Measurements from ENCODE around the gene PCGF5.

DNA sequence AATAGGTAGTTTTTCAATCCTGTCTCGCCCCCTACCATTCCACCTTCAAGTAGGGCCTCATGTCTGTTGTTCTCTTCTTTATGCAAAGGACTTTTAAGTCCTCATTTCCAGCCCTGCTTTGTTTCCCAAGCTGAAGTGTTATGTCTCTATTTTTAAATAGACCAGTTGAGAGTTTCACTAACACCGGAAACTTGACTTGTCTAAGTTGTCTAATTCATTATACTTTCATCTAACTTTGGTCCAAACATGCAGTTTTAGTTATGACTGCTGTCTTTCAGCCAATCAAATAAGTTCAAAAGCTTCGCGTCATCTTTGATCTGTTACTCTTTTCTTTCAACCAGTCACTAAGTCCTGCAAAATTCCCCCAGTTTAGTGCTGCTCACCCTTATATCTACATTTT, 32.8 kb downstream of the PCGF5 start:
- TF ChIP-seq, protein P1, sequence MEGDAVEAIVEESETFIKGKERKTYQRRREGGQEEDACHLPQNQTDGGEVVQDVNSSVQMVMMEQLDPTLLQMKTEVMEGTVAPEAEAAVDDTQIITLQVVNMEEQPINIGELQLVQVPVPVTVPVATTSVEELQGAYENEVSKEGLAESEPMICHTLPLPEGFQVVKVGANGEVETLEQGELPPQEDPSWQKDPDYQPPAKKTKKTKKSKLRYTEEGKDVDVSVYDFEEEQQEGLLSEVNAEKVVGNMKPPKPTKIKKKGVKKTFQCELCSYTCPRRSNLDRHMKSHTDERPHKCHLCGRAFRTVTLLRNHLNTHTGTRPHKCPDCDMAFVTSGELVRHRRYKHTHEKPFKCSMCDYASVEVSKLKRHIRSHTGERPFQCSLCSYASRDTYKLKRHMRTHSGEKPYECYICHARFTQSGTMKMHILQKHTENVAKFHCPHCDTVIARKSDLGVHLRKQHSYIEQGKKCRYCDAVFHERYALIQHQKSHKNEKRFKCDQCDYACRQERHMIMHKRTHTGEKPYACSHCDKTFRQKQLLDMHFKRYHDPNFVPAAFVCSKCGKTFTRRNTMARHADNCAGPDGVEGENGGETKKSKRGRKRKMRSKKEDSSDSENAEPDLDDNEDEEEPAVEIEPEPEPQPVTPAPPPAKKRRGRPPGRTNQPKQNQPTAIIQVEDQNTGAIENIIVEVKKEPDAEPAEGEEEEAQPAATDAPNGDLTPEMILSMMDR (IDR thresholded peaks at IDR 0.05; ENCODE audit: insufficient read depth, low read length) = no peak
- TF ChIP-seq, protein P2, sequence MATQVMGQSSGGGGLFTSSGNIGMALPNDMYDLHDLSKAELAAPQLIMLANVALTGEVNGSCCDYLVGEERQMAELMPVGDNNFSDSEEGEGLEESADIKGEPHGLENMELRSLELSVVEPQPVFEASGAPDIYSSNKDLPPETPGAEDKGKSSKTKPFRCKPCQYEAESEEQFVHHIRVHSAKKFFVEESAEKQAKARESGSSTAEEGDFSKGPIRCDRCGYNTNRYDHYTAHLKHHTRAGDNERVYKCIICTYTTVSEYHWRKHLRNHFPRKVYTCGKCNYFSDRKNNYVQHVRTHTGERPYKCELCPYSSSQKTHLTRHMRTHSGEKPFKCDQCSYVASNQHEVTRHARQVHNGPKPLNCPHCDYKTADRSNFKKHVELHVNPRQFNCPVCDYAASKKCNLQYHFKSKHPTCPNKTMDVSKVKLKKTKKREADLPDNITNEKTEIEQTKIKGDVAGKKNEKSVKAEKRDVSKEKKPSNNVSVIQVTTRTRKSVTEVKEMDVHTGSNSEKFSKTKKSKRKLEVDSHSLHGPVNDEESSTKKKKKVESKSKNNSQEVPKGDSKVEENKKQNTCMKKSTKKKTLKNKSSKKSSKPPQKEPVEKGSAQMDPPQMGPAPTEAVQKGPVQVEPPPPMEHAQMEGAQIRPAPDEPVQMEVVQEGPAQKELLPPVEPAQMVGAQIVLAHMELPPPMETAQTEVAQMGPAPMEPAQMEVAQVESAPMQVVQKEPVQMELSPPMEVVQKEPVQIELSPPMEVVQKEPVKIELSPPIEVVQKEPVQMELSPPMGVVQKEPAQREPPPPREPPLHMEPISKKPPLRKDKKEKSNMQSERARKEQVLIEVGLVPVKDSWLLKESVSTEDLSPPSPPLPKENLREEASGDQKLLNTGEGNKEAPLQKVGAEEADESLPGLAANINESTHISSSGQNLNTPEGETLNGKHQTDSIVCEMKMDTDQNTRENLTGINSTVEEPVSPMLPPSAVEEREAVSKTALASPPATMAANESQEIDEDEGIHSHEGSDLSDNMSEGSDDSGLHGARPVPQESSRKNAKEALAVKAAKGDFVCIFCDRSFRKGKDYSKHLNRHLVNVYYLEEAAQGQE (IDR thresholded peaks at IDR 0.05; ENCODE audit: insufficient replicate concordance, low read depth) = no peak
- TF ChIP-seq POLR2AphosphoS5 (IDR thresholded peaks at IDR 0.05; ENCODE audit: low read depth) = no peak

All from HL-60 (cell line).